GM21360 (cell line): ENCODE results near the gene RDX.
A peak's percentile ranks its signal among the peaks of the same experiment; 100 is the strongest.
"Not testable (repeated sequence)": the region's sequence is repeated elsewhere in the genome, so short reads cannot be mapped to it uniquely, and the experiment has no call there.

ENCODE experiments used
- ATAC-seq: cut with Tn5 transposase; IDR thresholded peaks from one replicate; pipeline ENCODE4 v1.9.1; 2021; ENCODE audit warnings: mild to moderate bottlenecking, moderate library complexity; ENCODE audit not compliant: unreplicated experiment

The RDX gene

GRCh38 chr11:110296226-110297075 lies at the start of gene RDX:
Gene RDX, minus strand, starts transcription at chr11:110296614. Its CDS starts 16,922 bp downstream, at chr11:110279692.
- ATAC-seq: peak; percentile 74

DNA sequence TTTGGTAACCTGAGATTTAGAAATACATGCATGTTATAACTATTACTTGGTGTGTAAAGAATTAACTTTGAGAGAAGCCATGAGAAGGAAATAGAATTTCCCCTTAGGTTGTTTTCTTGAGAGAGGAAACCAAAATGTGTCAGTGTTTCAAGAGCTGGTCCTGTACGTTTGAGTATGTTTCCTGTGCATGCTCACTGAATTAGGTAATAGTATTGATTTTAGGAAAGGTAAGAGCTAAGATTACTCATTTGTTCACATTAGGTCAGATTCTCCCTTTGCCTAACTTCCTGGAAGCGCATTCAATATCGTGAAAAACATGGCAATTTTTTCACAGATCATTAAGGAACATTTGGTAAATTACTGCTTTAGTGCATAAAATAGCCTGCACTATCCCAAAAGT lies 49.3 kb upstream of the RDX start:
- no peak for ATAC-seq

- no peak for ATAC-seq
Observed at GRCh38 chr11:110340436-110340835, 44.0 kb upstream of the RDX start.

GRCh38 chr11:110339456-110340250 lies 43.2 kb upstream of the RDX start:
- ATAC-seq: no peak

- ATAC-seq: peak; percentile 50
Observed at GRCh38 chr11:110338684-110339083, 42.3 kb upstream of the RDX start.

DNA sequence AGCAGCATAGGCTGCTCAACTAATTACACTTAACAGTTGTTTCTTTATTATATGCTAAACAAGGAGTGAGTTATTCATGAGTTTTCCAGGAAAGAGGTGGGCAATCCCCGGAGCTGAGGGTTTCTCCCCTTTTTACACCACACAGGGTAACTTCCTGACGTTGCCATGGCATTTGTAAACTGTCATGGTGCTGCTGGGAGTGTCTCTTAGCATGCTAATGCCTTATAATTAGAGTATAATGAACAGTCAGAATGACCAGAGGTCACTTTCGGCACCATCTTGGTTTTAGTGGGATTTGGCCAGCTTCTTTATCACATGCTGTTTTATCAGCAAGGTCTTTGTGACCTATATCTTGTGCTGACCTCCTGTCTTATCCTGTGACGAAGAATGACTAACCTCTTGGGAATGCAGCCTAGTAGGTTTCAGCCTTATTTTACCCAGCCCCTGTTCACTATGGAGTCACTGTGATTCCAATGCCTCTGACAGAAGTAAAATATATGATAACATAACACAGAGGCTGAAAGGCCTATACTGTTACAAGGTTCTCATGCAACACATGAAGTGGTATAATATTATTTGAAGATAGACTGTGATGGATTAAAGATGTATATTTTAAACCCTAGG lies 41.3 kb upstream of the RDX start:
- ATAC-seq: no peak

DNA sequence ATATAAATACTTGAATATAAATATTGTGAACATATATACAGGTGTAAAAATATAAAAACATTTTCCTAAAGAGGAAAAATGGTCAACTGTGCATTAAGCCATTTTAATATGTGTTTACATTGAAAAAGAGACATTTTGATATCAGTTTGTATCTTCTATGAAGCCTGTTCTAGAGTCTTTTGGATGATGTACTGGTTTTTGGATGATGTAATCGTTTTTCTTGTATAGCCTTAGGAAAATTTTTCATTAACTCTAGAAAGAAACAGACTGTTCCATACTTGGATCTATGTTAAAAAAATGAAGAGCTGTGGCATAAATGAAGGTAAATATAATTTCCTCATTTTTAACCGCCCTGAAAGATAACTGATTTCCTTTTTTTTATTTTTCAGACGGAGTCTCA lies 39.6 kb upstream of the RDX start:
- ATAC-seq: no peak

GRCh38 chr11:110335358-110335757 lies 38.9 kb upstream of the RDX start:
- no peak for ATAC-seq

- ATAC-seq: no peak
Observed at GRCh38 chr11:110331626-110332025, 35.2 kb upstream of the RDX start.

DNA sequence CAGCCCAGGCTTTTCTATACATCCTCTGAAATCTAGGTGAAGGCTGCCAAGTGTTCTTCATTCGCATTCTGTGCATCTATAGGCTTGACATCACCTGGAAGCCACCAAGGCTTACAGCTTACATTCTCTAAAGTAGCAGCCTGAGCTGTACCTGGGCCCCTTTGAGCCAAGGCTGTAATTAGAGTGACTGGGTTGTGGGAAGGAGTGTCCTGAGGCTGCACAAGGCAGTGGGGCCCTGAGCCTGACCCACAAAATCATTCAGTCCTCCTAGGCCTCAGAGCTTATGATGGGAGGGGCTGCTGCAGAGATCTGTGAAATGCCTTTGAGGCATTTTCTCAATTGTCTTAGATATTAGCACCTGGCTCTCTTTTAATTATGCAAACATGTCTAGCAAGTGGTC lies 33.0 kb upstream of the RDX start:
- no peak for ATAC-seq

GRCh38 chr11:110327508-110327907 lies 31.1 kb upstream of the RDX start:
- no peak for ATAC-seq

DNA sequence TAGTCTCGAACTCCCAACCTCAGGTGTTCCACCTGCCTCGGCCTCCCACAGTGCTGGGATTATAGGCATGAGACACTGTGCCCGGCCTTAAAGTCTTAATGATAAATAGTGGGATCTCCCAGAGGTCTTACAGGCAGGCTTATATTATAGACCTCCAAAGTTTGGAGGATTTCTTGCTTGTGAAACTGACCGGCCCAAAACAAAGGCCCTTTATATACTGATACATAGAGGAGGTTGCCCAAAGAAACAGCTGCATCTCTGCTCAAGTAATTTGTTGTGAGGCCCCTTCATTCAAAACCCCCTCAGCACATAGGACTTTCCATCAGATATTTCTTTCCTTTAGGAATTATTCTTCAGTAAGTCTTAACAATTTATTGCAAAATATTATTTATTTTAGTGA lies 27.4 kb upstream of the RDX start:
- no peak for ATAC-seq

- ATAC-seq: no peak
Observed at GRCh38 chr11:110319501-110319900, 23.1 kb upstream of the RDX start.

DNA sequence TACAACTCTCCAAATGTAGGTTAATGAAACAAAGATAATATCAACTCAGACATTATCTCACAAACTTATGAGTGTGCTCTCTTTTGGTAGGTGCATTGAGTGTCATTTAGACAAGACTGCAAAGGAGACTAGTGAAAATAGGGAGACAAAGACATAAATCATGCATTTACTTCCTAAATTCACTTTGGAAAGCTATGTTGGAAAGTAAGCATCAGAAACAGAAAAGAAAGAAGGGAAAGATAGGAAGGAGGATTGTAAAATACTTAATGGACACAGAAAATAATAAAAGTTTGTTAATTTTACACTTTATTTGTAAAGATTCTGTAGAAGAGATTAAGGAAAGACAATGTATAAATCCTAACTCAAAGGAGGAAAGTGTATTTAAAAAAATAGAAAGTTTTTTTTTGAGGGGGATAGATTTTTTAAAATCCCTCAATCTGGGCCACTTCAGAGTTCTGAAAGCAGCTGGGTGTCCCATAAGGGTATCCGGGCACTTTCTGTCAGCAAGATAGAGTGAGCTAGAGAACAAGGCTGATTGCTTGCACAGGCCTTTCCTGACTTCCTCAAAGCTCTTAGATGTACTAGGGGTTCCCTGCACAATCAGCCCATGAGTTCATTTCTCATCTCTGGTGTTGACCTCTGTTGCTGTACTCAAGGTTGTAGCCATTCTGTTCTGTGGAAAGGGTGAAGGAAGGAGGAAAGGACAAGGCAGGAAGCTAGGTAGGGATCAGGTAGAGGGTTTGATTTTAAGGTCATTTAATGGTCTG lies 22.4 kb upstream of the RDX start:
- ATAC-seq: no peak

DNA sequence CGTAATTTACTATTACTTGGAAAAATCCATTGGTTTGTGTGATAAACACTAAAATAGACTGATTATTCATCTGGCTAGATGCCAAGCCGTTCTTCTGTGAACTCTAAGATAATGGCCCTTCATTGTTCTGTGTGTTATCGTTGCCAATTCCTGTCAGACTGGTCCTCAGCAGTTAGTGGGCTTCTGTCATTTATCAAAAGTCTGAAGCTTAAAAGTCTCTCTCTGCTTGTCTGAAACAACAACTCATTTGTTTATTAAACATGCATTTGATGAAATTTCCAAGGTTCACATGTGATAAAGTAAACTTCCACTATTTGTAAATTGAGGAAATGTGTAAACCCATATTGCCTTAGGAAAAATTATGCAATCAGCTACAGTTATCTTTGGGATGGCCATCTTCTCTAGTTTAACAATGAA lies 21.1 kb upstream of the RDX start:
- no peak for ATAC-seq

DNA sequence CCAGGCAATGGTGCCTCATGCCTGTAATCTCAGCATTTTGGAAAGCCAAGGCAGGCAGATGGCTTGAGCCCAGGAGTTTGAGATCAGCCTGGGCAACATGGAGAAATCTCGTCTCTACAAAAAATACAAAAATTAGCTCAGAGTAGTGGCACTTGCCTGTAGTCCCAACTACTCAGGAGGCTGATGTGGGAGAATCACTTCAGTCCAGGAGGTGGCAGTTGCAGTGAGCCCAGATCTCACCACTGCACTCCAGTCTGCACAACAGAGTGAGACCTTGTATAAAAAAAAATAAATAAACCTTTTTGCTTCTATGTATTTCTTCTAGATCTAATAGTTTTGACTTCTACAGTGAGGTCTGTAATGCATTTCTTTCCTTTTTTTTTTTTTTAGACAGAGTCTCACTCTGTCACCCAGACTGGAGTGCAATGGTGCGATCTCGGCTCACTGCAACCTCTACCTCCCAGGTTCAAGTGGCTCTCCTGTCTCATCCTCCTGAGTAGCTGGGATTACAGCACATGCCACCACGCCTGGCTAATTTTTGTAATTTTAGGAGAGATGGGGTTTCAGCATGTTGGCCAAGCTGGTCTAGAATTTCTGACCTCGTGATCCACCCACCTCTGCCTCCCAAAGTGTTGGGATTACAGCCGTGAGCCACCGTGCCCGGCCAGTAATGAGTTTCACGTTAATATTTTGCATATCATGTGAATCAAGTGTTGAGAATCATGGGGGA lies 18.1 kb upstream of the RDX start:
- no peak for ATAC-seq

DNA sequence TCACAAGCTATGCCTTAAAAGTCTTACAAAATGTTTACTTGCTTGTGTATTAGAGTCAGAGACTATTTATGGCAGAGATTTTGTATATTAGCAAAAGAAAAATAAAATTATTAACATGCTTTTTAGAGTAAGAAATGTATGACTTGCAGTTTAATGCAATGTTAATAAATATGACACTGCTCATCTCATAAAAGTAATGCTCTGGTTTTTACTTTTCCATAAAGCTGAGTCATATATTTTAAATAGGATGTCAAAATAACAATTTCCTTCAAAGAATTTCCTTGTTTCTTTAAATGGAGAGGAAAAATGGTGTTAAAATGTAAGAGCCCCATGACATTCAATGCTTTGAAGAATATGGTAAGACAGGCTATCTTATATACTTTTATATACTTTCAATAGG lies 16.3 kb upstream of the RDX start:
- ATAC-seq: no peak

GRCh38 chr11:110311783-110312579 lies 15.6 kb upstream of the RDX start:
- ATAC-seq: no peak

DNA sequence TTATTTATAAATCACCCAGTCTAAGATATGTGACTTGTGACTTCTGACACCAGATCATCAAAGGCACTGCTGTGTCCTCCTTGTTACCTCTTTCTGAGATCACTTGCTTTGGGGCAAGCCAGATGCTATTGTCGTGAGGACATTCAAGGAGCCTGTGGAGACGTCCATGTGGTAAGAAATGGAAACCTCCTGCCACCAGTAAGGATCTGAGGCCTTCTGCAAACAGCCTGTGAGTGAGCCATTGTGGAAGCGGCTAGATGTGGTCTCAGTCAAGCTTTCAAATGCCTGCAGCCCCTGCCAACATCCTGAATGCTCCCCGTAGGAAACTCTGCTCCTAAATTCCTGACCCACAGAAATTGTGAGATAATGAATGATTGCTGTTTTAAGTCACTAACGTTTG lies 11.7 kb upstream of the RDX start:
- no peak for ATAC-seq

GRCh38 chr11:110306019-110306388 lies 9.6 kb upstream of the RDX start:
- not testable (repeated sequence) for ATAC-seq
